CD14-positive monocyte (primary cell): ENCODE measurements around the gene GALK2. TPM values are rescaled to one million over a fixed set of nuclear protein-coding genes. Genes with fewer than 3 reads are reported as not detected.

ENCODE experiments used
- DNase-seq, 3 donors: peaks; one replicate each; pipeline ENCODE4 v3.0.0-alpha.2; 2011 to 2022
- H2AFZ ChIP-seq: 2 replicates; pipeline ENCODE4 v1.6.0; 2012; ENCODE audit warnings: mild to moderate bottlenecking, low read depth, low read length, inconsistent platforms; ENCODE audit not compliant: insufficient read depth, poor library complexity, severe bottlenecking
- H3K27ac ChIP-seq, 2 donors: 1 replicate in 1 of 2; 2 replicates in 1 of 2; pipeline ENCODE4 v1.5.1; 2012 to 2013; ENCODE audit warnings: low read length in 2 of 2, control low read depth in 1 of 2, inconsistent platforms in 1 of 2, low read depth in 1 of 2, mild to moderate bottlenecking in 1 of 2
- H3K27me3 ChIP-seq, 2 donors: one replicate each; pipeline versions ENCODE4 v1.6.0 to v1.6.1; 2011 to 2013; ENCODE audit warnings: low read length in 2 of 2; ENCODE audit not compliant: control insufficient read depth in 2 of 2, insufficient read depth in 2 of 2
- H3K36me3 ChIP-seq, 2 donors: replicated peaks in 1 of 2; 1 replicate in 1 of 2; 2 replicates in 1 of 2; pipeline versions ENCODE4 v1.5.1 to v1.6.1; 2012 to 2013; ENCODE audit warnings: low read length in 2 of 2, control low read depth in 1 of 2, inconsistent platforms in 1 of 2, mild to moderate bottlenecking in 1 of 2; ENCODE audit not compliant: insufficient read depth in 2 of 2, control insufficient read depth in 1 of 2
- H3K4me1 ChIP-seq, 2 donors: 1 replicate in 1 of 2; 2 replicates in 1 of 2; pipeline versions ENCODE4 v1.5.1 to v1.6.1; 2012 to 2013; ENCODE audit warnings: low read length in 2 of 2, control low read depth in 1 of 2, inconsistent platforms in 1 of 2, mild to moderate bottlenecking in 1 of 2, moderate library complexity in 1 of 2; ENCODE audit not compliant: insufficient read depth in 2 of 2, control insufficient read depth in 1 of 2
- H3K4me2 ChIP-seq: replicated peaks from 2 replicates; pipeline ENCODE3; 2012; ENCODE audit warnings: low read length, moderate library complexity, mild to moderate bottlenecking; ENCODE audit not compliant: poor library complexity, severe bottlenecking; ENCODE audit errors: extremely low read depth
- H3K4me3 ChIP-seq, 3 experiments: fragments of 200-600 bp in 1 of 3; sonication (generic) in 1 of 3; replicated peaks in 1 of 3; 1 replicate in 2 of 3; 2 replicates in 1 of 3; pipeline ENCODE4 v1.5.1; 2011 to 2013; ENCODE audit warnings: low read length in 3 of 3, mild to moderate bottlenecking in 3 of 3, control low read depth in 2 of 3, low read depth in 2 of 3, inconsistent platforms in 1 of 3, moderate library complexity in 1 of 3
- H3K79me2 ChIP-seq: 2 replicates; pipeline ENCODE4 v1.6.0; 2012; ENCODE audit warnings: mild to moderate bottlenecking, control low read depth, inconsistent platforms, low read length, moderate library complexity; ENCODE audit not compliant: insufficient read depth
- H3K9ac ChIP-seq: 2 replicates; pipeline ENCODE4 v1.6.0; 2017; ENCODE audit warnings: low read length, mild to moderate bottlenecking; ENCODE audit not compliant: insufficient read depth, poor library complexity, severe bottlenecking
- H3K9me3 ChIP-seq, 2 donors: replicated peaks in 1 of 2; 1 replicate in 1 of 2; 2 replicates in 1 of 2; pipeline versions ENCODE4 v1.5.1 to v1.6.1; 2012 to 2013; ENCODE audit warnings: low read length in 2 of 2, control low read depth in 1 of 2; ENCODE audit not compliant: control insufficient read depth in 1 of 2, insufficient read depth in 1 of 2
- H4K20me1 ChIP-seq: 2 replicates; pipeline ENCODE4 v1.6.0; 2012; ENCODE audit warnings: mild to moderate bottlenecking, low read length, control low read depth, moderate library complexity; ENCODE audit not compliant: insufficient read depth
- H3K27ac Mint-ChIP-seq, 7 donors: one replicate each; pipeline ENCODE4 v1.8.0; 2020; ENCODE audit warnings: mild to moderate bottlenecking in 7 of 7, mixed read lengths in 7 of 7, moderate library complexity in 6 of 7, inconsistent platforms in 2 of 7
- H3K27me3 Mint-ChIP-seq, 3 donors: one replicate each; pipeline ENCODE4 v1.8.0; 2021 to 2022; ENCODE audit warnings: low read depth in 3 of 3, mild to moderate bottlenecking in 3 of 3, mixed read lengths in 3 of 3, moderate library complexity in 3 of 3, inconsistent platforms in 1 of 3
- H3K36me3 Mint-ChIP-seq, 2 donors: one replicate each; pipeline ENCODE4 v1.8.0; 2020; ENCODE audit warnings: mixed read lengths in 2 of 2, inconsistent platforms in 1 of 2, mild to moderate bottlenecking in 1 of 2
- H3K4me1 Mint-ChIP-seq: one replicate; pipeline ENCODE4 v1.8.0; 2020; ENCODE audit warnings: mild to moderate bottlenecking, mixed read lengths
- H3K4me3 Mint-ChIP-seq, 2 donors: one replicate each; pipeline ENCODE4 v1.8.0; 2020; ENCODE audit warnings: mild to moderate bottlenecking in 2 of 2, mixed read lengths in 2 of 2, moderate library complexity in 1 of 2
- H3K9me3 Mint-ChIP-seq, 7 donors: one replicate each; pipeline ENCODE4 v1.8.0; 2020 to 2022; ENCODE audit warnings: mixed read lengths in 7 of 7, mild to moderate bottlenecking in 6 of 7, moderate library complexity in 6 of 7, inconsistent platforms in 2 of 7
- WGBS: methylation state at CpG from one replicate; pipeline ENCODE4 v1.1.5; 2013; ENCODE audit warnings: missing lambda C conversion rate; ENCODE audit not compliant: insufficient coverage; 5-methylcytosine and 5-hydroxymethylcytosine counted together
- intact Hi-C, 2 donors: fragments of 100-400 bp; cut with micrococcal nuclease; formaldehyde crosslinking; loops; one replicate each; pipeline versions ENCODE4 v1.15.0 to v1.15.1; 2023
- polyA plus RNA-seq, 3 donors: library from polyadenylated mRNA; depleted of rRNA in 1 of 3; unstranded in 2 of 3; stranded (reverse) in 1 of 3; fragments of 300-500 nt in 2 of 3; fragments of >200 nt in 1 of 3; fragmentation: Illumina TruSeq in 2 of 3; gene quantifications; 1 replicate in 2 of 3; 2 replicates in 1 of 3; pipeline ENCODE4 v1.2.3, GENCODE V29; 2012 to 2021
- TF ChIP-seq, protein P1 (sequence below): fragments of 200-600 bp; IDR thresholded peaks from one replicate; pipeline ENCODE4 v1.8.0; 2022; ENCODE audit warnings: antibody characterized with exemption, mild to moderate bottlenecking

GALK2 gene
- polyA plus RNA-seq, 3 donors = 14.2 to 16.9 (median 14.5) TPM

DNA sequence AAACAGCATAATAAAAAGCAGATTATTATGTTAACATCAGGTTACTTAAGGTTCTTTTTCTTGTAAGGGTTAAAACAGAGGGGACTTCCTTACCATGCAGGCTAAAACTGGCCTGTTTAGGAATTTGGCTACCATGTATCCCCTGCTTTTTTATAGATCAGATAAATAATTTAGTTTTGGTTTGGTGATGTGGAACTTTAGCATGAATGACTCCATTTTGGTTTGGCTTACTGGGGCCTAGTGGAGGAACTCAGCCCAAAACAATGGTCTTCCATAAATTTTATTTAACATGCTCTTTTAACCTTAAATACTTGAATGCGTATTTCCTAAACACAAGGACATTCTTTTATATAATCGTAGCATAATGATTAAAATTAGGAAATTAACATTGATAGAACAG, 18.9 kb downstream of the GALK2 start:
- H3K36me3 Mint-ChIP-seq = peaks cover 4 to 15% of the 10 kb centered on the region in 2 donors
- no peaks in the 10 kb centered on the region for H3K36me3 ChIP-seq
- intact Hi-C loops = no loop called here
- no peak overlapping the region for H3K27ac Mint-ChIP-seq
- no peak overlapping the region for H3K9ac ChIP-seq
- peaks cover 0 to 6% (median 0%) of the 10 kb centered on the region in 7 donors for H3K9me3 Mint-ChIP-seq
- H3K4me1 Mint-ChIP-seq = peaks cover 9% of the 10 kb centered on the region
- WGBS = no CpG with 5 or more reads among the region's 2 CpGs
- peaks cover 0 to 3% (median 0%) of the 10 kb centered on the region in 3 donors for H3K27me3 Mint-ChIP-seq
- TF ChIP-seq, protein P1, sequence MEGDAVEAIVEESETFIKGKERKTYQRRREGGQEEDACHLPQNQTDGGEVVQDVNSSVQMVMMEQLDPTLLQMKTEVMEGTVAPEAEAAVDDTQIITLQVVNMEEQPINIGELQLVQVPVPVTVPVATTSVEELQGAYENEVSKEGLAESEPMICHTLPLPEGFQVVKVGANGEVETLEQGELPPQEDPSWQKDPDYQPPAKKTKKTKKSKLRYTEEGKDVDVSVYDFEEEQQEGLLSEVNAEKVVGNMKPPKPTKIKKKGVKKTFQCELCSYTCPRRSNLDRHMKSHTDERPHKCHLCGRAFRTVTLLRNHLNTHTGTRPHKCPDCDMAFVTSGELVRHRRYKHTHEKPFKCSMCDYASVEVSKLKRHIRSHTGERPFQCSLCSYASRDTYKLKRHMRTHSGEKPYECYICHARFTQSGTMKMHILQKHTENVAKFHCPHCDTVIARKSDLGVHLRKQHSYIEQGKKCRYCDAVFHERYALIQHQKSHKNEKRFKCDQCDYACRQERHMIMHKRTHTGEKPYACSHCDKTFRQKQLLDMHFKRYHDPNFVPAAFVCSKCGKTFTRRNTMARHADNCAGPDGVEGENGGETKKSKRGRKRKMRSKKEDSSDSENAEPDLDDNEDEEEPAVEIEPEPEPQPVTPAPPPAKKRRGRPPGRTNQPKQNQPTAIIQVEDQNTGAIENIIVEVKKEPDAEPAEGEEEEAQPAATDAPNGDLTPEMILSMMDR = no peak
- H3K27ac ChIP-seq = no peak overlapping the region
- no peaks in the 10 kb centered on the region for H3K9me3 ChIP-seq
- H3K4me3 Mint-ChIP-seq = no peak overlapping the region
- DNase-seq = no peak
- H3K4me1 ChIP-seq = peaks cover 4 to 7% of the 10 kb centered on the region in 2 donors
- H2AFZ ChIP-seq = no peak overlapping the region
- H3K4me3 ChIP-seq = no peak overlapping the region
- H3K79me2 ChIP-seq = peaks cover 36% of the 10 kb centered on the region
- H3K4me2 ChIP-seq = no peak overlapping the region
- H4K20me1 ChIP-seq = no peaks in the 10 kb centered on the region
- H3K27me3 ChIP-seq = no peaks in the 10 kb centered on the region

DNA sequence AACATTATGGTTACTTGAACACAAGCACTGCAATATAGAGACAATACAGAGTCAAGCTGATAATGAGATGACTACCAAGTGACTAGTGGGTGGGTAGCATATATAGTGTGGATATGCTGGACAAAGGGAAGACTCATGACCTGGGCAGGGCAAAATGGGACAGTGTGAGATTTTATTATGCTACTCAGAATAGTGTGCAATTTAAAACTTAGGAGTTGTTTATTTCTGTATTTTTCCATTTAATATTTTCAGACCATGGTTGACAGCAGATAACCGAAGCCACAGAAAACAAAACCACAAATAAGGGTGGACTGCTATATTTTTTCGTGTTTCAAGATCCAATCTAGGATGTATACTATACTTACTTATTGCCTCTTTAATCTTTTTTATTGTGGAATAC, 19.6 kb downstream of the GALK2 start:
- H4K20me1 ChIP-seq = no peaks in the 10 kb centered on the region
- Mint-ChIP-seq H3K27ac (no peak overlapping the region), H3K9me3 (peaks cover 0 to 2% (median 0%) of the 10 kb centered on the region in 7 donors), H3K27me3 (peaks cover 0 to 3% (median 0%) of the 10 kb centered on the region in 3 donors), H3K36me3 (peaks cover 4 to 15% of the 10 kb centered on the region in 2 donors), H3K4me1 (peaks cover 9% of the 10 kb centered on the region), H3K4me3 (no peak overlapping the region)
- H3K79me2 ChIP-seq = peaks cover 41% of the 10 kb centered on the region
- no peak overlapping the region for H3K4me3 ChIP-seq
- H3K27ac ChIP-seq = no peak overlapping the region
- TF ChIP-seq, protein P1 = no peak
- no peak overlapping the region for H3K9ac ChIP-seq
- no peak overlapping the region for H3K4me2 ChIP-seq
- peaks cover 4 to 7% of the 10 kb centered on the region in 2 donors for H3K4me1 ChIP-seq
- H3K36me3 ChIP-seq = no peaks in the 10 kb centered on the region
- WGBS = no CpG with 5 or more reads among the region's 2 CpGs
- no peak overlapping the region for H2AFZ ChIP-seq
- intact Hi-C loops = no loop called here
- no peaks in the 10 kb centered on the region for H3K27me3 ChIP-seq
- H3K9me3 ChIP-seq = no peaks in the 10 kb centered on the region
- no peak for DNase-seq
